Measurements from ENCODE around the gene ACSL6.
"Not testable (repeated sequence)": the region's sequence is repeated elsewhere in the genome, so short reads cannot be mapped to it uniquely, and the experiment has no call there.

Gene ACSL6

GRCh38 chr5:131943916-131944315, 67.5 kb downstream of the ACSL6 start:
- Mint-ChIP-seq H3K4me3 (no peak overlapping the region), H3K9me3 (peaks cover 3% of the 10 kb centered on the region)

DNA sequence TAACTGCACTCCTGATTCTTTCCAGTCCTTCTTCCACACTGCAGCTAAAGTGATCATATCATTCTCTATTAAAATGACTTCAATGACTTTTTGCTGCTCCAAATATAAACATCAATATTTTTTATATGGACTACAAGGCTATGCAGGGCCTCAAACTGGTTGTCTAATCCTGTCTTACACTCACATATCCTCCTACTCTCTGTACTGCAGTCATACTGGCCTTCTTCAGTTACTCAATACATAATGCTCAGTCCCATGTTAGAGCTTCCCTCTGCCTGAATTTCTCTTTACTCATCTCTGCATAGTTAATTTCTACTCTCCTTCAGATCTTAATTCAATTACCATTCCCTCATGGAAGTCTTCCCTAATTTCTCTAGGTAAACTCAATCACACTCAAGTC, 69.4 kb downstream of the ACSL6 start:
- Mint-ChIP-seq H3K27ac (no peak overlapping the region), H3K4me1 (no peaks in the 10 kb centered on the region), H3K27me3 (peaks cover 15% of the 10 kb centered on the region), H3K9me3 (peaks cover 3% of the 10 kb centered on the region), H3K36me3 (no peaks in the 10 kb centered on the region), H3K4me3 (no peak overlapping the region)
- no peak for ATAC-seq

More at GRCh38 chr5:131943916-131944315, 67.5 kb downstream of the ACSL6 start:
- Mint-ChIP-seq H3K27me3 (peaks cover 16% of the 10 kb centered on the region), H3K4me1 (no peaks in the 10 kb centered on the region), H3K36me3 (no peaks in the 10 kb centered on the region), H3K27ac (no peak overlapping the region)
- ATAC-seq: no peak

DNA sequence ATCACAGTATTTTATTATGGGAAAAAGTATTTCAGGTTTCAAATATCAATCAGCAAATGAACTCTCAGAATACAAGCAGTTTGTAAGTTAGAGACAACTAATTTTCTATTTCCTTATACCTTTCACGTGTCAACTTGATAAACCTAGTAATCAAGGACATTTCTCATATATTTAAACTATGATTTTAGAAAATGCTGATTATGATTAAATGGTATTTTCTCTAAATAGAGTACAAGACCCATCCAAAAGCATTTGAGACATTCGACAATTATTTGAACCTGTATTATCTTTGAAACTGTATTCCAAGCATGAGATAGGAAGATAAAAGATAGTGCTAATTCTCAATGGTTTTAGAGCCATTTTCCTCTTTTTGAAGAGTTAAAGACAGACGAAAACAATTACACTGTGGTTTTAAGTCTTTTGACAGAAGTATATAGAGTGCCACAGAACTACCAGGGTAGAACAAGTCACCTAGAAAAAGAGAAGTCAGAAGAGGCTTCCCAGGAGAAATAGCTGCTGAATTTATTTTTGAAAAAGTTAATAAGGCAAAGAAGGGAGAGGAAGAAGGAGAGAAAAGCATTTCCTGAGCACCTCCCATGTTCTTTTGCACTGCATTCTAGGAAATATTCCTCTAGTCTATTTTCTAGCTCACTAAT, 71.6 kb downstream of the ACSL6 start:
- Mint-ChIP-seq H3K4me3 (no peak overlapping the region), H3K27ac (no peak overlapping the region), H3K4me1 (no peaks in the 10 kb centered on the region), H3K36me3 (no peaks in the 10 kb centered on the region), H3K27me3 (peaks cover 33% of the 10 kb centered on the region), H3K9me3 (no peaks in the 10 kb centered on the region)
- no peak for ATAC-seq

DNA sequence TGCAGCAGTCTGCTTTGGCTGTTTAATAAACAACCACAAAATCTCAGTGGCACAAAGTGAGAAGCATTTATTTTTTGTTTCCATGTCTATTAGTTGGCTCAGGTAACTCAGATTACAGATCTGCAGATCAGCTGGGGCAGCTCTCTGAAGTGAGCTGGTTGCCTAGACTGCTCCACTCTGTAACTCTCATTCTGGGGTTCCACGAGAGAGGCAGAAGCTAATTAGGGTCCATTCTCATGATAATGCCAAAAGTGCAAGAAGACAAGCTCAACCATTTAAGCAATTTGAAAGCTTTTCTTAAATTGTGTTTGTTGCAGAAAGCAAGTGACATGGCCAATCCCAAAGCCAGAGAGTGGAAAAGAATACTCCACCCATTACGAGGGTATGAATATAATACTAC, 79.2 kb downstream of the ACSL6 start:
- no peak overlapping the region for H3K4me3 Mint-ChIP-seq
- H3K9me3 Mint-ChIP-seq: peaks cover 32% of the 10 kb centered on the region
- H3K27ac Mint-ChIP-seq: no peak overlapping the region
- peaks cover 4% of the 10 kb centered on the region for H3K36me3 Mint-ChIP-seq
- no peaks in the 10 kb centered on the region for H3K4me1 Mint-ChIP-seq
- H3K27me3 Mint-ChIP-seq: peaks cover 33% of the 10 kb centered on the region
- ATAC-seq: no peak

GRCh38 chr5:131928957-131929356, 82.5 kb downstream of the ACSL6 start:
- peaks cover 42% of the 10 kb centered on the region for H3K9me3 Mint-ChIP-seq

DNA sequence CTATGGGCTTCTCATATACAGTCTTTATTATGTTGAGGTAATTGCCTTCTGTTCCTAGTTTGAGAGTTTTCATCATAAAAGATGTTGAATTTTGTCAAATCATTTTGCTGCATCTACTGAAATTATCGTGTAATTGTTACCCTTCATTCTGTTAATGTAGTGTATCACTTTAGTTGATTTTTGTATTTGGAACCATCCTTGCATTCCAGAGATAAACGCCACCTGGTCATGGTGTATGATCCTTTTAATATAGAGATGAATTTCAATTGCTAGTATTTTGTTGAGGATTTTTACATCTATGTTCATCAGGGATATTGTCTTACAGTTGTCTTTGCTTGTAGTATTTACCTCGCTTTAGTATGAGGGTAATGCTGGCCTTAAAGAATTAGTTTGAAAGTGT, 85.3 kb downstream of the ACSL6 start:
- ATAC-seq: no peak
- Mint-ChIP-seq H3K27me3 (peaks cover 10% of the 10 kb centered on the region), H3K9me3 (peaks cover 42% of the 10 kb centered on the region), H3K36me3 (peaks cover 4% of the 10 kb centered on the region), H3K4me1 (no peaks in the 10 kb centered on the region), H3K27ac (no peak overlapping the region), H3K4me3 (no peak overlapping the region)

More at GRCh38 chr5:131928957-131929356, 82.5 kb downstream of the ACSL6 start:
- Mint-ChIP-seq H3K27ac (no peak overlapping the region), H3K27me3 (peaks cover 10% of the 10 kb centered on the region), H3K4me1 (no peaks in the 10 kb centered on the region), H3K4me3 (no peak overlapping the region), H3K36me3 (peaks cover 4% of the 10 kb centered on the region)
- no peak for ATAC-seq

DNA sequence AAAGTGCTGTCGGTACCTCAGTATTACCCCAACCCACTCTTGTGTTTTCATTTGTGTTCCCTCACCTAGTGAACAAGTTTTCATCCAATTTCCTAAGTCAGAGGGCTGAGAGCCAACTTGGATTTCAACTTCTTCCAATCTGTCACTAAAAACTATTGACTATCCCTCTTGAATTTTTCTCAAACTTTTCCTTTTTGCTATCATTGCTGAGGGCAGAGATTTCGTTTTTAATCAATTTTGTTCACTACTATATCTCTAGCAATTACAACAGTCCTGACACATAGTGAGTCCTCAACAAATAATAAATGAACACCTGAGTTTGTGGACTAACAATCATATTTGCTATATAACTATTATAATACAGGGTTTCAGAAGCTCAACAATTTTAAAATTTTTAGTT, 95.0 kb downstream of the ACSL6 start:
- Mint-ChIP-seq H3K9me3 (no peaks in the 10 kb centered on the region), H3K36me3 (no peaks in the 10 kb centered on the region), H3K27ac (no peak overlapping the region), H3K27me3 (peaks cover 7% of the 10 kb centered on the region), H3K4me3 (no peak overlapping the region), H3K4me1 (no peaks in the 10 kb centered on the region)
- ATAC-seq: no peak

GRCh38 chr5:131914472-131914871, 97.0 kb downstream of the ACSL6 start:
- no peaks in the 10 kb centered on the region for H3K9me3 Mint-ChIP-seq
- H3K4me1 Mint-ChIP-seq: no peaks in the 10 kb centered on the region
- H3K27me3 Mint-ChIP-seq: peaks cover 7% of the 10 kb centered on the region
- H3K4me3 Mint-ChIP-seq: no peak overlapping the region
- no peaks in the 10 kb centered on the region for H3K36me3 Mint-ChIP-seq
- no peak overlapping the region for H3K27ac Mint-ChIP-seq
- no peak for ATAC-seq

DNA sequence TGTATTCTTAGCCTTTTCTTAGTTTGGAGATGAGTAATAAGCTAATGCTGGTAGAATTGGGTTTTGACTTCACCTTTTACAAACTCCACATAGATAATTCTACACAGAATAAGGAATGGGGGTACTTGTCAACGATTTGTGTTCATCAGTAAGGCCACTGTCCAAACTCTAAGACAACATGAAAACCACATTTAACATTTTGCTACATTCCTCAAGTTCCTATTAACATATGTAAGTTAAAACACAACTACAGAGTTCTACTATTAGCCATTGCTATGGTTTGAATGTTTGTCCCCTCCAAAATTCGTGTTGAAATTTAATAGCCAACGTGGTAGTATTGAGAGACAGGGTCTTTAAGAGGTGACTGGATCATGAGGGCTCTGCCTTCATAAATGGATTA, 97.9 kb downstream of the ACSL6 start:
- Mint-ChIP-seq H3K36me3 (no peaks in the 10 kb centered on the region), H3K4me3 (no peak overlapping the region), H3K9me3 (no peaks in the 10 kb centered on the region), H3K27me3 (peaks cover 7% of the 10 kb centered on the region), H3K4me1 (no peaks in the 10 kb centered on the region), H3K27ac (no peak overlapping the region)
- no peak for ATAC-seq

DNA sequence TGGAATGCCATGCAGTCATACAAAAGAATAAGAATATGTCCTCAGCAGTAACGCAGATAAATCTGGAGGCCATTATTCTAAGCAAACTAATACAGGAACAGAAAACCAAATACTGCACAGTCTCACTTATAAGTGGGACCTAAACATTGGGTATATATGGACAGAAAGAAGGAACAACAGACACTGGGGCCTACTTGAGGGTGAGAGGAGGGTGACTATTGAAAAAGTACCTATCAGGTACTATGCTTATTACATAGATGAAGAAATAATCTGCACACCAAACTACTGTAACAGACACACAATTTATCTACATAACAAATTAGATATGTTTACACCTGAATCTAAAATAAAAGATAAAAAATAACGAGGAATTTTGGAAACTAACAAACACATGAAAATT, 104.8 kb downstream of the ACSL6 start:
- H3K36me3 Mint-ChIP-seq: peaks cover 29% of the 10 kb centered on the region
- H3K9me3 Mint-ChIP-seq: peaks cover 31% of the 10 kb centered on the region

GRCh38 chr5:131902266-131902665, 109.2 kb downstream of the ACSL6 start:
- not testable (repeated sequence) for H3K4me3 Mint-ChIP-seq, H3K27ac Mint-ChIP-seq, ATAC-seq, H3K4me1 Mint-ChIP-seq
- H3K36me3 Mint-ChIP-seq: peaks cover 29% of the 10 kb centered on the region
- H3K9me3 Mint-ChIP-seq: peaks cover 31% of the 10 kb centered on the region
- peaks cover 85% of the 10 kb centered on the region for H3K27me3 Mint-ChIP-seq

More for the DNA sequence above, 104.8 kb downstream of the ACSL6 start:
- H3K27me3 Mint-ChIP-seq: peaks cover 48% of the 10 kb centered on the region
- no peak for ATAC-seq
- no peak overlapping the region for H3K4me3 Mint-ChIP-seq
- no peaks in the 10 kb centered on the region for H3K4me1 Mint-ChIP-seq
- H3K27ac Mint-ChIP-seq: no peak overlapping the region

Measured in stimulated activated memory B cell treated with anti-CD40 and anti-IgM and Interleukin-4, amounts not matched to agents 10 μg/mL and 1 μg/mL and 100 μg/mL, for 72 hours (primary cell).